Neural progenitor cell (in vitro differentiated cells): ENCODE data around the gene POU2AF1.

Source experiments
- EZH2 ChIP-seq: fragments of 200-600 bp; sonication (generic); IDR thresholded peaks from 2 replicates; pipeline ENCODE4 v1.6.1; 2017; ENCODE audit warnings: antibody characterized with exemption, mild to moderate bottlenecking, moderate library complexity
- EZH2phosphoT487 ChIP-seq: fragments of 200-600 bp; sonication (generic); IDR thresholded peaks from 2 replicates; pipeline ENCODE4 v1.6.1; 2017; ENCODE audit warnings: antibody characterized with exemption

DNA sequence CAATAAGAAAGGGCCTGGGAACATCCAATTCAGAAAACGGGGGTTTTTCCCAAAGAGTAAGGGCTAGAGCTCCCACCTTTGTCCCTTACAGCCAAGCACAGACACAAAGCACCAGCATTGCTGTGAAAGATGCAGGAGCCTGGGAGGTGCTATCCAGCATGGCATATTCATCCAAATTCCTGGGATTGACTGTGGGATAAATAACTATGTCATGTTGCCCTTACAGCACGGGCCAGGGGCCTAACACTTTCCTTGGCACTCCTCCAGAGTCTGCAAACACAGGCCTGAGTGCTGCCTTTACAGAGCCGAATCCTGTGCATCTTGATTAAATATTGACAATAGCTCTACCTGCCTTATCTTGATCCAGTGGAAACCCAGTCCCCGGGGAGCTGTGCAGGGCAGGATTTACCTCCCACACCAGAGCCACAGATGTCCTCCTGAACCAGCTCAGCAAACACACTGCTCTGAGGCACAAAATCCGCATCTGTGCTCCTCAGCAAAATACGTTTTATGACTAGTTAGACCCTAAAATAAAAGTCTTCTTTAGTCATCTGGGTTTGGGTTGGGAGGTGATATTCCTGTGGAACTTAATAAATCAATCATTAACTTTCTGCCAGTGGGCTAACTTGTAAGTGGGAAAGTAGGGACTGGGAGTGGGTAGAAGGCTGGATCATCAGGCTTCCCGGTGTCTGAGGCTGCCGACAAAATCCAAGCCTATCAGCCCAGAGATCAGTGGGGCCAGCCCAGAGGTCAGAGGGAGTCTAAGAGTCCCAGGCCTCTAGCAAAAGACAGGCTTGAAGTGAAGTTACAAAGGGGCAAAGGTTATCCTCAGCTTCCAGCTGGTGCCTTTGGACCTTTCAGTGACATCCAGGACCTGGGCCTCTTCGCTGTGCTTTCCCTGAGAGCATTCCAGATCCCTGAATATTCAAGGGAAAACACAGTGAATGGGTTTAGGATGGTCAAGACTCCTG lies 44.3 kb downstream of the POU2AF1 start:
- TF ChIP-seq EZH2phosphoT487 (no peak), EZH2 (no peak)
